H9 (cell line): ENCODE measurements around the gene TENM4. TPM values are rescaled to one million over a fixed set of nuclear protein-coding genes. Genes with fewer than 3 reads are reported as not detected.

Experiments
- DNase-seq: peaks from one replicate; pipeline ENCODE4 v3.0.0-alpha.2; 2017
- H2AFZ ChIP-seq: one replicate; pipeline ENCODE4 v1.6.1; 2013; ENCODE audit warnings: mild to moderate bottlenecking, low read length, control low read depth, moderate library complexity
- H2AK5ac ChIP-seq: 2 replicates; pipeline ENCODE4 v1.6.1; 2013; ENCODE audit warnings: low read length, control low read depth, mixed read lengths; ENCODE audit not compliant: insufficient read length
- H2BK120ac ChIP-seq: one replicate; pipeline ENCODE4 v1.6.1; 2013; ENCODE audit warnings: low read depth, mild to moderate bottlenecking, low read length, control low read depth, inconsistent platforms; ENCODE audit not compliant: poor library complexity, severe bottlenecking
- H2BK12ac ChIP-seq: 2 replicates; pipeline ENCODE4 v1.6.1; 2013; ENCODE audit warnings: low read length, control low read depth, mixed read lengths, low read depth; ENCODE audit not compliant: insufficient read length
- H2BK15ac ChIP-seq: 2 replicates; pipeline ENCODE4 v1.6.1; 2013; ENCODE audit warnings: low read depth, low read length, control low read depth
- H2BK20ac ChIP-seq: one replicate; pipeline ENCODE4 v1.6.1; 2013; ENCODE audit warnings: low read depth, mild to moderate bottlenecking, low read length, control low read depth, inconsistent platforms; ENCODE audit not compliant: poor library complexity, severe bottlenecking
- H2BK5ac ChIP-seq: 2 replicates; pipeline ENCODE4 v1.6.1; 2013; ENCODE audit warnings: low read length, control low read depth, mixed read lengths; ENCODE audit not compliant: insufficient read length
- H3K14ac ChIP-seq: 2 replicates; pipeline ENCODE4 v1.6.1; 2013; ENCODE audit warnings: low read length, control low read depth; ENCODE audit not compliant: insufficient read depth
- H3K18ac ChIP-seq: 2 replicates; pipeline ENCODE4 v1.6.1; 2013; ENCODE audit warnings: low read depth, mild to moderate bottlenecking, mixed read lengths, low read length, control low read depth; ENCODE audit not compliant: insufficient read length
- H3K23ac ChIP-seq: 2 replicates; pipeline ENCODE4 v1.6.1; 2013; ENCODE audit warnings: low read length, control low read depth, mixed read lengths, low read depth; ENCODE audit not compliant: insufficient read length
- H3K23me2 ChIP-seq: 2 replicates; pipeline ENCODE4 v1.6.1; 2013; ENCODE audit warnings: low read depth, mild to moderate bottlenecking, mixed read lengths, low read length, control low read depth; ENCODE audit not compliant: insufficient read length, poor library complexity, severe bottlenecking
- H3K27ac ChIP-seq: 2 replicates; pipeline ENCODE4 v1.5.1; 2013; ENCODE audit warnings: low read length, control low read depth, mixed read lengths, low read depth; ENCODE audit not compliant: insufficient read length
- H3K27me3 ChIP-seq: 2 replicates; pipeline ENCODE4 v1.6.1; 2013; ENCODE audit warnings: low read length, control low read depth, inconsistent platforms; ENCODE audit not compliant: insufficient read depth
- H3K4ac ChIP-seq: 2 replicates; pipeline ENCODE4 v1.6.1; 2013; ENCODE audit warnings: low read depth, mild to moderate bottlenecking, control low read depth, inconsistent platforms, low read length, moderate library complexity
- H3K4me1 ChIP-seq: 2 replicates; pipeline ENCODE4 v1.6.1; 2013; ENCODE audit warnings: low read length, control low read depth, inconsistent platforms; ENCODE audit not compliant: insufficient read depth
- H3K4me2 ChIP-seq: 2 replicates; pipeline ENCODE4 v1.6.1; 2013; ENCODE audit warnings: low read length, control low read depth, mixed read lengths; ENCODE audit not compliant: insufficient read length, insufficient read depth
- H3K56ac ChIP-seq: 2 replicates; pipeline ENCODE4 v1.6.1; 2013; ENCODE audit warnings: low read depth, mild to moderate bottlenecking, mixed read lengths, low read length, control low read depth; ENCODE audit not compliant: insufficient read length
- H3K79me1 ChIP-seq: 2 replicates; pipeline ENCODE4 v1.6.1; 2013; ENCODE audit warnings: low read depth, mild to moderate bottlenecking, moderate library complexity, low read length, control low read depth, inconsistent platforms; ENCODE audit not compliant: insufficient read depth, poor library complexity, severe bottlenecking
- H3K79me2 ChIP-seq: 2 replicates; pipeline ENCODE4 v1.6.1; 2013; ENCODE audit warnings: low read length, control low read depth, inconsistent platforms; ENCODE audit not compliant: insufficient read depth
- H3K9ac ChIP-seq: 2 replicates; pipeline ENCODE4 v1.6.1; 2013; ENCODE audit warnings: low read length, control low read depth, mixed read lengths; ENCODE audit not compliant: insufficient read length; ENCODE audit errors: extremely low read depth
- H3K9me3 ChIP-seq: one replicate; pipeline ENCODE4 v1.6.1; 2013; ENCODE audit warnings: low read depth, low read length, inconsistent platforms; ENCODE audit not compliant: control insufficient read depth
- H3T11ph ChIP-seq: one replicate; pipeline ENCODE4 v1.6.1; 2013; ENCODE audit warnings: mild to moderate bottlenecking, low read length, control low read depth, inconsistent platforms
- H4K20me1 ChIP-seq: one replicate; pipeline ENCODE4 v1.6.1; 2013; ENCODE audit not compliant: control insufficient read depth, insufficient read length, insufficient read depth
- H4K5ac ChIP-seq: 2 replicates; pipeline ENCODE4 v1.6.1; 2013; ENCODE audit warnings: low read depth, mild to moderate bottlenecking, mixed read lengths, low read length, control low read depth; ENCODE audit not compliant: insufficient read length
- H4K8ac ChIP-seq: replicated peaks from 2 replicates; pipeline ENCODE4 v1.6.1; 2013; ENCODE audit warnings: low read length, control low read depth, mixed read lengths, low read depth; ENCODE audit not compliant: insufficient read length
- H4K91ac ChIP-seq: 2 replicates; pipeline ENCODE4 v1.6.1; 2013; ENCODE audit warnings: low read depth, mild to moderate bottlenecking, moderate library complexity, mixed read lengths, low read length, control low read depth; ENCODE audit not compliant: insufficient read length
- H3K27ac Mint-ChIP-seq, 3 experiments: 2 replicates in 2 of 3; 3 replicates in 1 of 3; pipeline ENCODE4 v1.8.0; 2020 to 2021; ENCODE audit warnings: mixed read lengths in 3 of 3, mild to moderate bottlenecking in 1 of 3, moderate library complexity in 1 of 3
- H3K27me3 Mint-ChIP-seq: 2 replicates; pipeline ENCODE4 v1.8.0; 2021; ENCODE audit warnings: low read depth, mild to moderate bottlenecking, moderate library complexity, mixed read lengths
- H3K36me3 Mint-ChIP-seq, 3 experiments: 2 replicates in 2 of 3; 3 replicates in 1 of 3; pipeline ENCODE4 v1.8.0; 2020 to 2021; ENCODE audit warnings: low read depth in 3 of 3, mixed read lengths in 3 of 3; ENCODE audit not compliant: insufficient read depth in 1 of 3
- H3K4me1 Mint-ChIP-seq, 2 experiments: 2 replicates each; pipeline ENCODE4 v1.8.0; 2020; ENCODE audit warnings: mixed read lengths in 2 of 2
- H3K4me3 Mint-ChIP-seq, 2 experiments: 2 replicates in 1 of 2; 3 replicates in 1 of 2; pipeline ENCODE4 v1.8.0; 2020 to 2021; ENCODE audit warnings: mild to moderate bottlenecking in 2 of 2, mixed read lengths in 2 of 2, moderate library complexity in 1 of 2
- H3K9me3 Mint-ChIP-seq, 2 experiments: 2 replicates in 1 of 2; 3 replicates in 1 of 2; pipeline ENCODE4 v1.8.0; 2020; ENCODE audit warnings: mild to moderate bottlenecking in 2 of 2, mixed read lengths in 2 of 2, moderate library complexity in 1 of 2
- WGBS: extraction: QIAGEN DNeasy Blood & Tissue Kit; methylation state at CpG from one replicate; pipeline ENCODE4 v1.1.7; 2013; ENCODE audit warnings: missing lambda C conversion rate, low lambda C conversion rate, mixed read lengths; ENCODE audit not compliant: insufficient read length; ENCODE audit errors: extremely low coverage; 5-methylcytosine and 5-hydroxymethylcytosine counted together
- total RNA-seq: library from RNA; stranded (reverse); gene quantifications from 2 replicates; pipeline ENCODE4 v1.2.1, GENCODE V29; 2021
- TF ChIP-seq, protein P1 (sequence below): fragments of 200-600 bp; sonication (generic); conservative IDR thresholded peaks from 3 replicates; pipeline ENCODE4 v1.8.0; 2021; ENCODE audit warnings: antibody characterized with exemption, mild to moderate bottlenecking

Gene TENM4
- total RNA-seq, 1 experiment from 2014 or later: 4.6 TPM

- H3K18ac ChIP-seq: no peak overlapping the region
- no peak overlapping the region for H3K56ac ChIP-seq
- H3K27ac ChIP-seq: no peak overlapping the region
- no peak overlapping the region for H3K9ac ChIP-seq
- H3T11ph ChIP-seq: no peak overlapping the region
- Mint-ChIP-seq H3K9me3 (no peaks in the 10 kb centered on the region), H3K27ac (no peak overlapping the region), H3K36me3 (no peaks in the 10 kb centered on the region), H3K4me3 (no peak overlapping the region), H3K27me3 (peaks cover 3% of the 10 kb centered on the region), H3K4me1 (peaks cover 5 to 6% of the 10 kb centered on the region in 2 experiments)
- H3K27me3 ChIP-seq: no peaks in the 10 kb centered on the region
- no peaks in the 10 kb centered on the region for H3K9me3 ChIP-seq
- no peaks in the 10 kb centered on the region for H3K79me1 ChIP-seq
- no CpG with 5 or more reads among the region's 3 CpGs for WGBS
- H4K91ac ChIP-seq: no peak overlapping the region
- H4K20me1 ChIP-seq: no peaks in the 10 kb centered on the region
- H3K14ac ChIP-seq: no peak overlapping the region
- no peaks in the 10 kb centered on the region for H3K79me2 ChIP-seq
- no peak overlapping the region for H2BK120ac ChIP-seq
- TF ChIP-seq, protein P1, sequence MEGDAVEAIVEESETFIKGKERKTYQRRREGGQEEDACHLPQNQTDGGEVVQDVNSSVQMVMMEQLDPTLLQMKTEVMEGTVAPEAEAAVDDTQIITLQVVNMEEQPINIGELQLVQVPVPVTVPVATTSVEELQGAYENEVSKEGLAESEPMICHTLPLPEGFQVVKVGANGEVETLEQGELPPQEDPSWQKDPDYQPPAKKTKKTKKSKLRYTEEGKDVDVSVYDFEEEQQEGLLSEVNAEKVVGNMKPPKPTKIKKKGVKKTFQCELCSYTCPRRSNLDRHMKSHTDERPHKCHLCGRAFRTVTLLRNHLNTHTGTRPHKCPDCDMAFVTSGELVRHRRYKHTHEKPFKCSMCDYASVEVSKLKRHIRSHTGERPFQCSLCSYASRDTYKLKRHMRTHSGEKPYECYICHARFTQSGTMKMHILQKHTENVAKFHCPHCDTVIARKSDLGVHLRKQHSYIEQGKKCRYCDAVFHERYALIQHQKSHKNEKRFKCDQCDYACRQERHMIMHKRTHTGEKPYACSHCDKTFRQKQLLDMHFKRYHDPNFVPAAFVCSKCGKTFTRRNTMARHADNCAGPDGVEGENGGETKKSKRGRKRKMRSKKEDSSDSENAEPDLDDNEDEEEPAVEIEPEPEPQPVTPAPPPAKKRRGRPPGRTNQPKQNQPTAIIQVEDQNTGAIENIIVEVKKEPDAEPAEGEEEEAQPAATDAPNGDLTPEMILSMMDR: no peak
- no peak overlapping the region for H2AK5ac ChIP-seq
- no peak overlapping the region for H4K5ac ChIP-seq
- no peak overlapping the region for H2BK20ac ChIP-seq
- H4K8ac ChIP-seq: no peak overlapping the region
- no peak overlapping the region for H3K4me2 ChIP-seq
- no peak overlapping the region for H3K4ac ChIP-seq
- DNase-seq: no peak
- H3K4me1 ChIP-seq: no peaks in the 10 kb centered on the region; the same call in 1 of the 2 replicates
- no peak overlapping the region for H2BK5ac ChIP-seq
- H2BK15ac ChIP-seq: no peak overlapping the region
- H3K23me2 ChIP-seq: no peaks in the 10 kb centered on the region
- H2AFZ ChIP-seq: no peak overlapping the region
- no peak overlapping the region for H3K23ac ChIP-seq
- H2BK12ac ChIP-seq: no peak overlapping the region
These were observed 620.1 kb downstream of the TENM4 start for GRCh38 chr11:78820741-78821140.
